ELR (cell line): ENCODE results near the gene MAP3K6.

Experiments used
- DNase-seq: peaks from one replicate; pipeline ENCODE4 v3.0.0-alpha.2; 2015; ENCODE audit warnings: low read depth

Gene MAP3K6

GRCh38 chr1:27372808-27373690 is 6.3 kb upstream of the MAP3K6 start:
- peak; percentile 42 for DNase-seq

DNA sequence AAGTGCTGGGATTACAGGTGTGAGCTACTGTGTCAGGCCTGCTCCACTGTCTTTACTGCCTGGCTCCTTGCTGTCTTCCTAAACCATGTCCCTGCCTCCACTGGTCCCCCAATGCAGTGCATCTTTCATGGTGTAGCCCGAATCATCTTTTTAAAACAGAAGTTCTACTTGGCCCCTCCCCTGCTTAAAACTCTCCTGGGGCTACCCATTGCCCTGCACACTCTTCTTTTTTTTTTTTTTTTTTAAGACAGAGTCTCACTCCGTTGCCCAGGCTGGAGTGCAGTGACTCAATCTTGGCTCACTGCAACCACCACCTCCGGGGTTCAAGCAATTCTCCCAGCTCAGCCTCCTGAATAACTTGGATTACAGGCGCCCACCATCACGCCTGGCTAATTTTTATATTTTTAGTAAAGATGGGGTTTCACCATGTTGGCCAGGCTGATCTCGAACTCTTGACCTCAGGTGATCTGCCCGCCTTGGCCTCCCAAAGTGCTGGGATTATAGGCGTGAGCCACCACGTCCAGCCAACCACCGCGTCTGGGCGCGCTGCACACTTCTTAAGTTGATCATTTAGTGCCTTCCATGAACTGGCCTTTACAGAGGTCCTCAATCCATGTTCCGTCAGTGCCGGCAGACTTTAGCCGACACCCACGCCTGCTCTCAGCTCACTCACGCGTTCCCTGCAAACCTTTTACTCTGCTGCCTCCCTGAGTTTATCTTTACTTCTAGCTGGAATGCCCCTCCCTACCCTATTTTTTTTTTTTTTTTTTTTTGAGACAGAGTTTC is 5.5 kb upstream of the MAP3K6 start:
- DNase-seq = no peak

DNA sequence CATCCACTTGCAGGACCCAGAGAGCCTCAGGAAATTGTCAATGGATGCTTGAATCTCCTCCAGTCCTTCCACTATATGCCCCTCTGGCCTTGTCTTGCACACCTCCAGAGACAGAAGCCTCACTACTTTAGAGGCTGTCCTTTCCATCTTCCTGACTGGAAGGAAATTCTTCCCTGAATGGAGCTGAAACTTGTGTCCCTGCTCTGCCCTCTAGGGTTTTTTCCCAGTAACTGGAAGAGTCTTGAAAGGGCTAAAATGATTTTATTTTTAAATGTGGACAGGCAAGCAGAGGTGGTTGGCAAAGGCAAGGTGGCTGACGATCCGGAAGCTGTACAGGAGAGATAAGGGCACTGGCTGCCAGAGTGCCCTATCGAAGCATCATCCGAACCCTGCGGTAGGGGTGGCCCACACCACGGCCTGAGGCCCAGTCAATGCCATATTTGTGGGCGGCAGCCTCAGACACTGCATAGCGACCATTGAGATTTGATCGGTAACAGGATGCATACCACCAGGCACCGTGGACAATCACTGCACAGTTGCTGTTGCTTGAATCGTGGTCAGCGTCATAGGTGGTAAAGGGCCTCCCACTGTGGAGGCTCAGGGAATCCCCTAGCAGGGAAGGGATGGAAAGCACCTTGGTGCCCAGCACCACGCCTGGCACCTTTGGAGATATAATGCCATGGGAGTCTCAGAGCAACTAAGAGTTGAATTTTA is 2.3 kb upstream of the MAP3K6 start:
- DNase-seq = peak; percentile 55

GRCh38 chr1:27367160-27367650 is 444 bp upstream of the MAP3K6 start:
- DNase-seq = no peak

GRCh38 chr1:27366113-27366410 is 699 bp downstream of the MAP3K6 start:
- DNase-seq = peak; percentile 78

- DNase-seq = peak; percentile 86
These were observed 1.2 kb downstream of the MAP3K6 start for GRCh38 chr1:27365372-27366112.

GRCh38 chr1:27364696-27365371 is 1.9 kb downstream of the MAP3K6 start:
- DNase-seq = no peak

DNA sequence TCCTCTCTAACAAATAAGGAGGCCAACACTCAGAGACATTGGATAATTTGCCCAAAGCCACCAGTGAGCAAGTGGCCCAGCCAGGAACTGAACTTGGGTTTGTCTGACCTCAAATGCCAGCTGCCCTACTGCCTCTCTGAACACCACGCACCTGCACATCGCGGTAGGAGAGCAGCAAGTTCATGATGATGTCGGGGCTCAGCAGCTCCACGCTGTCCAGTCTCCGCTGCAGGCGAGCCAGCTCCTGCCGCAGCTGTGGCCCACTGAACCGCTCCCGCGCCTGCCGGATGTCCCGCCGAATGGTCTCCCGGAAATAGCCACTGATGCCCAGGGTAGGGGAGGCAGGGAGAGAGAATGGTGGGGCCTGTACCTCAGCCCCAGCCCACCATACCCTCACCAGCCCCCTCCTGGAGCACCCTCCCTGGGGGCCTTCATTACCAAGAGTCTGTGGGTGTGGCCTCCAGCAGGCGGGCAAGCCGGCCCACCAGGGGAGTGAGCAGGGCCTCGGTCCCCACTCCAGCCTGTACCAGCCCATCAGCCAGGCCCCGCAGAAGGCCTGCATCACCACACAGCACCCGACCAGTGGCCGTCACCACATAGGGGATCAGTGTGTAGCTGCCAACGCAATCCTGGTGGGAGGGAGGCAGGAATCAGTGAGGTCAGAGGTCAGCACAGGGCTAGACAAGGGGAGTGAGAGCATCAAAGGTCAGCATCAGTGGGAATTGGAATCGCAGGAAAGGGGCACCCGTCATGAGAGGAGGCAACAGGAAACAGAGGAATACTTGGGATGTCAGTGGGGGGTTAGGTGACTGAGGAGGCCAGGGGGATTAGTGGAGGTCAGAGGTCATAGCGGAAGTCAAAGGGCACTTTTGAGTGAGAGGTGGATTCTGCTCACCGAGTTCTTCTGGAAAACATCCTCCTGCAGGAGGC is 2.7 kb downstream of the MAP3K6 start:
- DNase-seq = no peak

GRCh38 chr1:27361553-27361952 is 5.2 kb downstream of the MAP3K6 start:
- no peak for DNase-seq

DNA sequence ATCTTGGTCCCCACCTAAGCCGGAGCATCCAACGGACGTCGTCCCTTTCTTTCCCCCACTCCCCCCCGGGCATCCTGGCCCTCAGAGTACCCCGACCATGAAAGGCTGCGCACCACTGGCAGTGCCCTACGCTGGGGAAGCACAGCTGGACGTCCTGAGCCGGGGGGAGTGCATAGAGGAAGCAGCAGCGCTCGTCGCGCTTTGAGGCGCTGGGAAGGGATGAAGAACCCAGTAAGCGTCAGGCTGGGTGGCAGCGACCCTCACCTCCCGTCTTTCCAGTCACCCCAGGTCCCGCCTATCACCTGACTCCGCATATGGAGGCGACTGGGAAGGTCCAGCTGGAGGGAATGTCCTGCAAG is 5.7 kb downstream of the MAP3K6 start:
- no peak for DNase-seq

DNA sequence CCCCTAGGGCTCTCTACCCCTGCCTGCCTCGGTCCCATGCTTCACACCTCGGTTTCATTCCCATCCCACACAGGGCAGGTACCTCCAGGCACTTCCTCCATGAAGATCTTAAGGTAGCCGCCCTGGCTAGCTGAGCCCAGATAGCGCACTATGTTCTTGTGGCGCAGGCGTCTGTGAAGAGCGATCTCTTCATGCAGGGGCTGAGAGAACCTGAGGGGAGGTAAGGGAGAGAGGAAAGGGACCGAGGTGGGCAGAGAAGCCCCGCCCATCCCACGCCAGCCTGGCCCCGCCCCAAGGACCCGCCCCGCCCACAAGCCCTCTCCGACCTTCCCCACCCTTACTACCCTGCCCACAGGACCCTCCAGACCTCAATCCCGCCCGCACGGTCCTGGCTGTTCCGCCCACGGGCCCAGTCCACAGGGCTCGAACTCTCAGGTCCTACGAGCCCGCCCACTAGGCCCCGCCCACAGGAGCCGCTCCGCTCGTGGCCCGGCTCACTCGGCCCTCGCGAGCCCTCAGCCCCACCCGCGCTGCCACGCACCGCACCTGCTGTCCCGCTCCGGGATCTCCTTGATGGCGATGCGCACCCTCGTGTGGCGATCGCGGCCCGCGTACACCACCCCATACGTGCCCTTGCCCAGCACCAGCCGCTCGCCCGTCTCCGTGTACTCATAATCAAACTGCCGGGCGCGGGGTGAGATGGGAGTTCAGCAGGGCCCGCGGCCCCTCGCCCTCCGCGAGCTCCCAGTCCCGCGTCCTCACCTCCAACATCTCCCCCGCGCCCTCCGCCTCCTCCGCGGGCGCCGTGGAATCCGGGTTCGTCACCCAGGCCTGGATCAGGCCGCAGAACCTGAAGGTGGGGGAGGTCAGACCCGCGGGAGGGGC is 6.4 kb downstream of the MAP3K6 start:
- no peak for DNase-seq

- DNase-seq = no peak
These were observed 7.0 kb downstream of the MAP3K6 start for GRCh38 chr1:27359822-27360158.

GRCh38 chr1:27358928-27359313 is 7.8 kb downstream of the MAP3K6 start:
- DNase-seq = no peak

DNA sequence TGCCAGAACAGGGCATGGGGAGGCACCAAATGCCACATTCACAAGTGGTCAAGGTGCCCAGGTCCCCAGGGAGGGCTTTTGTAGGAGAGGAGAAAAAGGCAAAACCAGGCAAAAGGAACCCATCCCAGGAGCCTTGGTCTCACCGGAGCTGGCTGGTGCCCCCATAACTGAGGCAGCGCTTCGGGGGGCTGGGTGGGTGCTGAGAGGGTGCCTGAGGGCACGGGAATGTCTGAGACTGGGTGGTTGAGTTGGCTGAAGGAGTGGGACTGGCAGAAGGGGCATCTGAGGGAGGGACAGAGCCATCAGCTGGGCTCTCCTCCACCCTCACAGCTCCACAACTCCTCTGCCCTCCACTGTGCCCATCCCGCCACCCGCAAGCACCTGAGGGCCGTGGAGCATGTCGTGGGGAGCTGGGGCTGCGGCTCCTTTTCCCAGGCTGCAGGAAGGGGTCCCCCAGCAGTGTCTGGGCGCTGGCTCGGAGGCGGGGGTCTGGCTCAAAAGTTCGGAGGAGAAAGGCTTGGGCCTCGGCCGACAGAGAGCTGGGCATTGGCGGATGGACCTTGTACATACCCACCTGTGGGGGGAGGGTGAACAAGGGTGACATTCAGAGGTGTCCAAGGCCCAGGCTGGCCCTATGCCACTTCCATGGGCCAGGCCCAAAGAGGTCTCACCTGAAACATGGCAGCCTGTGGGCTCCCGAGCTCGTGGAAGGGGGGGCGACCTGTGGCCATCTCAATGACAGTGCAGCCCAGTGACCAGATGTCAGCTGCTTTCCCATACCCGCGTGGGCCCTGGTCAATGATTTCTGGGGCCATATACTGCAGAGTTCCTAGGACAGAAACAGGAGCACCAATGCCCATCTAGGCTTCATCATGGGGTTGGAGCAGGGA is 8.5 kb downstream of the MAP3K6 start:
- DNase-seq = no peak

DNA sequence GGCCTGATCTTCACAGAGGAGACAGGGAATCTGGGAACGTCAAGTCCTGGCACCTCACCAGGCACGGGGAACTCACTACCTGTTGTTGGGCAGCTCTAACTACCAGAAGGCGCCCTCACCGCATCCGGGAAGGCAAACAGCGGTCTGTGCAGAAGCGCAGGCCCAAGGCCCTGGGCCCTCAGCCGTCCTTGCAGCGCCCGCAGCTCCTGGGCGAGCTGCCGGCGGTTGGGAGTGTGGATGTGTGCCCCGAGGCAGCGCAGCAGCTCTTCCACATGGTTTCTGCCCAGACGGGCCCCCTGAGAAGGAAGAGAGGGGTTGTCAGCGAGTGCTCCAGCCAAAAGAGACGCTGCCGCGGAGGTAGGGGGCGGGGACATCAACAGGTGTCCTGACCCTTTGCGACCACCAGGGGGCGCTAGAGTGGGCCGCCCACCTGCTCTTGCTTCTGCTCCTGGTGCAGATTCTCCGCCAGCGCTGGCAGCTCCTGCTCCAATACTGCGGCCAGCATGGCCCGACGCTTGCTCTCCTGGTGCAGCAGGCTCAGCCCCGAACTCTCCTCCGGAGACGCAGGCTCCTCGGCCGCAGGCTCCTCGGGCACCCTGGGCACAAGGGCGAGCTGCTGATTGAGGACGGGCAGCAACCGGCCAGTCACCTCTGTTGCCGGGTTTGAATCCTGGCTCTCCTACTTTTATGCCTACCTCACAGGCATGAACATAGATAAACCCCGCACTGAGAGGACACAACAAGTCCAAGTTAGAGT is 9.3 kb downstream of the MAP3K6 start:
- DNase-seq = peak; percentile 30

GRCh38 chr1:27356619-27357280 is 10.0 kb downstream of the MAP3K6 start:
- no peak for DNase-seq

GRCh38 chr1:27356277-27356618 is 10.5 kb downstream of the MAP3K6 start:
- DNase-seq = no peak
